GM10266 (cell line): ENCODE data around the gene GPHN.

ENCODE experiments used
- DNase-seq: peaks from one replicate; pipeline ENCODE4 v3.0.0; 2012; ENCODE audit errors: extremely low spot score
- CTCF ChIP-seq: IDR thresholded peaks from 2 replicates; pipeline ENCODE4 v1.5.1; 2012; ENCODE audit warnings: mild to moderate bottlenecking, low read depth; ENCODE audit not compliant: control insufficient read depth, insufficient read depth; ENCODE audit errors: missing control alignments

The GPHN gene

GRCh38 chr14:66735853-66736252 lies 227.9 kb downstream of the GPHN start:
- DNase-seq: no peak
- no peak for TF ChIP-seq CTCF

GRCh38 chr14:66739826-66740225 lies 231.9 kb downstream of the GPHN start:
- TF ChIP-seq CTCF: no peak
- DNase-seq: no peak

- no peak for DNase-seq
- TF ChIP-seq CTCF: no peak
These were observed 237.1 kb downstream of the GPHN start for GRCh38 chr14:66745078-66745477.

- peak; percentile 38 for TF ChIP-seq CTCF
- no peak for DNase-seq
These were observed 238.5 kb downstream of the GPHN start for GRCh38 chr14:66746316-66747006.

GRCh38 chr14:66752109-66752508 lies 244.2 kb downstream of the GPHN start:
- no peak for TF ChIP-seq CTCF
- peak; percentile 15 for DNase-seq

GRCh38 chr14:66758031-66758613 lies 250.2 kb downstream of the GPHN start:
- DNase-seq: no peak
- TF ChIP-seq CTCF: no peak

GRCh38 chr14:66772146-66772545 lies 264.2 kb downstream of the GPHN start:
- TF ChIP-seq CTCF: no peak
- DNase-seq: no peak
